ENCODE data around the gene MAPK11.

Gene MAPK11

GRCh38 chr22:50259302-50259701 lies 10.9 kb downstream of the MAPK11 start:
- no peak for DNase-seq

- no peak for DNase-seq
Observed at GRCh38 chr22:50258361-50259292, 11.6 kb downstream of the MAPK11 start.

- no peak for DNase-seq
Observed at GRCh38 chr22:50257451-50258360, 12.5 kb downstream of the MAPK11 start.

- DNase-seq, result no peak
Observed at GRCh38 chr22:50257041-50257440, 13.1 kb downstream of the MAPK11 start.

- no peak for DNase-seq
Observed at GRCh38 chr22:50256258-50256862, 13.8 kb downstream of the MAPK11 start.

GRCh38 chr22:50255607-50256006 lies 14.6 kb downstream of the MAPK11 start:
- DNase-seq, result no peak

- no peak for DNase-seq
Observed at GRCh38 chr22:50255099-50255498, 15.1 kb downstream of the MAPK11 start.

- no peak for DNase-seq
Observed at GRCh38 chr22:50253941-50254340, 16.2 kb downstream of the MAPK11 start.

- no peak for DNase-seq
Observed at GRCh38 chr22:50253046-50253915, 16.9 kb downstream of the MAPK11 start.

GRCh38 chr22:50252082-50253045 lies 17.8 kb downstream of the MAPK11 start:
- peak; percentile 57 for DNase-seq

- no peak for DNase-seq
Observed at GRCh38 chr22:50251477-50252081, 18.6 kb downstream of the MAPK11 start.

- DNase-seq, result peak; percentile 57
Observed at GRCh38 chr22:50250555-50251476, 19.4 kb downstream of the MAPK11 start, which contains the start of gene HDAC10. Gene HDAC10 (minus strand): TSS chr22:50251265. CDS start chr22:50251032, 233 bp downstream.

GRCh38 chr22:50250249-50250554 lies 20.0 kb downstream of the MAPK11 start:
- no peak for DNase-seq

- DNase-seq, result no peak
Observed at GRCh38 chr22:50249341-50250248, 20.6 kb downstream of the MAPK11 start.

GRCh38 chr22:50248196-50249081 lies 21.7 kb downstream of the MAPK11 start:
- DNase-seq, result no peak

- DNase-seq, result peak; percentile 83
Observed at GRCh38 chr22:50247748-50248147, 22.4 kb downstream of the MAPK11 start.

All from DMS153 (cell line).